Heart right ventricle (tissue), 16 donors: Measurements from ENCODE around the gene POLR3C. TPM values are rescaled to one million over a fixed set of nuclear protein-coding genes. Genes with fewer than 3 reads are reported as not detected.
A peak's percentile ranks its signal among the peaks of the same experiment; 100 is the strongest.

Experiments used
- ATAC-seq, 8 donors: fragments of 200-7000 bp; cut with Tn5 transposase; one replicate each; pipeline ENCODE4 v1.9.1; 2020; ENCODE audit warnings: mild to moderate bottlenecking in 8 of 8, moderate library complexity in 8 of 8, moderate number of reproducible peaks in 1 of 8
- DNase-seq, 2 donors: peaks; one replicate each; pipeline ENCODE4 v3.0.0-alpha.2; 2020
- H3K27ac ChIP-seq, 10 donors: fragments of 200-600 bp; sonication (generic) in 2 of 10; one replicate each; pipeline versions ENCODE4 v1.5.0 to v1.8.0; 2020 to 2022; ENCODE audit warnings: mild to moderate bottlenecking in 3 of 10
- H3K27me3 ChIP-seq, 7 donors: fragments of 200-600 bp; one replicate each; pipeline ENCODE4 v1.8.0; 2021 to 2022; ENCODE audit warnings: mild to moderate bottlenecking in 2 of 7
- H3K36me3 ChIP-seq, 9 donors: fragments of 200-600 bp; sonication (generic) in 1 of 9; one replicate each; pipeline versions ENCODE4 v1.5.0 to v1.8.0; 2020 to 2022; ENCODE audit warnings: mild to moderate bottlenecking in 2 of 9
- H3K4me1 ChIP-seq, 9 donors: fragments of 200-600 bp; sonication (generic) in 1 of 9; one replicate each; pipeline versions ENCODE4 v1.5.0 to v1.8.0; 2020 to 2022; ENCODE audit warnings: mild to moderate bottlenecking in 4 of 9
- H3K4me3 ChIP-seq, 10 donors: fragments of 200-600 bp; sonication (generic) in 2 of 10; one replicate each; pipeline versions ENCODE4 v1.5.0 to v1.8.0; 2020 to 2022; ENCODE audit warnings: mild to moderate bottlenecking in 7 of 10, moderate library complexity in 2 of 10
- H3K9me3 ChIP-seq, 11 donors: fragments of 200-600 bp in 10 of 11; sonication (generic) in 2 of 11; one replicate each; pipeline versions ENCODE4 v1.5.0 to v1.8.0; 2013 to 2022; ENCODE audit warnings: mild to moderate bottlenecking in 2 of 11, control low read depth in 1 of 11, moderate library complexity in 1 of 11
- WGBS, 2 donors: extraction: QIAGEN DNeasy Blood & Tissue Kit; methylation state at CpG; one replicate each; pipeline ENCODE4 v1.1.7; 2013; ENCODE audit warnings: inconsistent platforms in 1 of 2; 5-methylcytosine and 5-hydroxymethylcytosine counted together
- intact Hi-C, 10 donors: fragments of 100-400 bp; cut with DNase I; formaldehyde crosslinking; loops; one replicate each; pipeline versions ENCODE4 v1.11.1 to v1.14.2; 2022
- polyA plus RNA-seq, 2 donors: library from polyadenylated mRNA; stranded (reverse); fragments of 200-250 nt; gene quantifications; one replicate each; pipeline ENCODE4 v1.2.3, GENCODE V29; 2013
- total RNA-seq, 10 donors: library from RNA; stranded (reverse); fragmentation: NEBNext Ultra II Directional in 3 of 10; extraction: Animal tissue kit (Norgen Biotek cat#: 25700) in 3 of 10; gene quantifications; one replicate each; pipeline versions ENCODE4 v1.2.1 to v1.2.4, GENCODE V29; 2021 to 2023
- TF ChIP-seq, protein P1 (sequence below), 9 donors: fragments of 200-600 bp; sonication (generic) in 2 of 9; IDR thresholded peaks; one replicate each; pipeline versions ENCODE4 v1.5.0 to v1.8.0; 2021 to 2022; ENCODE audit warnings: antibody characterized with exemption in 9 of 9, mild to moderate bottlenecking in 5 of 9, moderate library complexity in 1 of 9
- donor health status: Arrhythmogenic right ventricular cardiomyopathy.
- donor health status: ischemic (EF 13 %, LVEDD 7.1; RV severe dilation, severe dysfunction).
- donor health status: healthy with polysubstance abuse.
- donor health status: DM: no; HTN: yes; CAD: no.
- donor health status: DM: no; HTN: no; CAD: no.
- donor health status: ischemic (EF 25% LVEDD 6.9; RV normal size, moderate dysfunction).
- donor health status: ischemic (EF 25% LVEDD 5.7; RV mildly dilated, moderate dysfunction).
- donor health status: healthy.
- donor health status: DM: yes; HTN: yes; CAD: no.
- donor health status: Ischemic cardiomyopathy.
- donor health status: ischemic (EF 35%, LVEDD 5.7; RV mildly dilated, moderate dysfunction).
- donor health status: nonischemic (EF 11% LVEDD 7.7; RV severe dilation, severe dysfunction).
- donor health status: DM: yes; HTN: yes; CAD: no.
- donor health status: PGD.
- donor health status: ischemic (EF 29% LVEDD 5.4; RV normal size, mild dysfunction).
- donor health status: nonischemic (EF 23%, LVEDD 6.1; RV moderate dilation, normal function).

The POLR3C gene
- total and polyA plus RNA-seq, 12 donors = 8.0 to 18.1 (median 14.9) TPM

DNA sequence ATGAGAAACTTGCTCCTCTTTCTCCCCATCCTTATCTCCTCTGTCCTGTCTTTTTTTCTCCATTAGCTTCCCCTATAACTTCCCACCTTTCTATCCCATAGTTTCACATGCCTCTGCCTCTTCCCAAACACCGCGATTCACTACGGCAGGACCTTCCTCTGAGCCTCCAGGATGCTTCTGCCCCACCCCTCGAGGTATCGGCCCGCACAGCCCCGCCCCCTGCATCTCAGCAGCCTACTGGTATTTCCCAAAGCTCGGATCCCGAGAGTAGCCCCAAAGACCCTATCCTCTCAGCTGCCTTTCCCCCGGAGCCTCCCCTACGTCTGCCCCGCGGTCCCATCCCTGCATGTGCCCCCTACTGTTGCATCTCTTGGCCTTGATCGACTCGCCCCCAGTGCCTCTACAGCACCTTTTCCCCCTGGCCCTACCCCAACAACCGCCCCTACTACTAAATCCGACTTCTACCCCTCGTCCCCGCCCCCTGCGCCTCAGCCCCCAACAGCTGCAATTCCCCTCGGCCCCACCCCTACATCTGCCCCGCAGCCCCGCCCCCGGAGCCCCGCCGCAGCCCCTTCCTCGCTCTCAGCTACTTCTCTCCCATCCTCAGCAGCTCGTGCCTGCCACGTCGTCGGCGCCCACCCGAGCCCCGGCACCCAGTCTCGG is 34.4 kb downstream of the POLR3C start:
- intact Hi-C loops = loop anchor here in 4 of 10 donors (2.0 to 5.0 kb wide), 6 partner anchors 34 to 114 kb away; partner anchors contain the start of genes ITGA10 (in 2 of the 4), PEX11B (in 1 of the 4), POLR3C (in 1 of the 4) and RNF115 (in 1 of the 4)
- TF ChIP-seq, protein P1, sequence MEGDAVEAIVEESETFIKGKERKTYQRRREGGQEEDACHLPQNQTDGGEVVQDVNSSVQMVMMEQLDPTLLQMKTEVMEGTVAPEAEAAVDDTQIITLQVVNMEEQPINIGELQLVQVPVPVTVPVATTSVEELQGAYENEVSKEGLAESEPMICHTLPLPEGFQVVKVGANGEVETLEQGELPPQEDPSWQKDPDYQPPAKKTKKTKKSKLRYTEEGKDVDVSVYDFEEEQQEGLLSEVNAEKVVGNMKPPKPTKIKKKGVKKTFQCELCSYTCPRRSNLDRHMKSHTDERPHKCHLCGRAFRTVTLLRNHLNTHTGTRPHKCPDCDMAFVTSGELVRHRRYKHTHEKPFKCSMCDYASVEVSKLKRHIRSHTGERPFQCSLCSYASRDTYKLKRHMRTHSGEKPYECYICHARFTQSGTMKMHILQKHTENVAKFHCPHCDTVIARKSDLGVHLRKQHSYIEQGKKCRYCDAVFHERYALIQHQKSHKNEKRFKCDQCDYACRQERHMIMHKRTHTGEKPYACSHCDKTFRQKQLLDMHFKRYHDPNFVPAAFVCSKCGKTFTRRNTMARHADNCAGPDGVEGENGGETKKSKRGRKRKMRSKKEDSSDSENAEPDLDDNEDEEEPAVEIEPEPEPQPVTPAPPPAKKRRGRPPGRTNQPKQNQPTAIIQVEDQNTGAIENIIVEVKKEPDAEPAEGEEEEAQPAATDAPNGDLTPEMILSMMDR (IDR thresholded peaks at IDR 0.05) = no peak
- DNase-seq (peak in 1 of 2 donors; percentile 52), ATAC-seq (peak; percentile 1 to 37 (median 24))
- H3K4me3 ChIP-seq = peak overlapping the region; percentile 61 to 89 (median 83)
- H3K27me3 ChIP-seq = no peaks in the 10 kb centered on the region
- peaks cover 0 to 36% (median 29%) of the 10 kb centered on the region in 9 donors for H3K36me3 ChIP-seq
- WGBS, 2 donors = 1 to 2% methylated on average over 35 of the region's 35 CpGs
- H3K27ac ChIP-seq = peak overlapping the region; percentile 82 to 91 (median 89)
- no peaks in the 10 kb centered on the region for H3K9me3 ChIP-seq
- peaks cover 8 to 22% (median 17%) of the 10 kb centered on the region in 9 donors for H3K4me1 ChIP-seq

DNA sequence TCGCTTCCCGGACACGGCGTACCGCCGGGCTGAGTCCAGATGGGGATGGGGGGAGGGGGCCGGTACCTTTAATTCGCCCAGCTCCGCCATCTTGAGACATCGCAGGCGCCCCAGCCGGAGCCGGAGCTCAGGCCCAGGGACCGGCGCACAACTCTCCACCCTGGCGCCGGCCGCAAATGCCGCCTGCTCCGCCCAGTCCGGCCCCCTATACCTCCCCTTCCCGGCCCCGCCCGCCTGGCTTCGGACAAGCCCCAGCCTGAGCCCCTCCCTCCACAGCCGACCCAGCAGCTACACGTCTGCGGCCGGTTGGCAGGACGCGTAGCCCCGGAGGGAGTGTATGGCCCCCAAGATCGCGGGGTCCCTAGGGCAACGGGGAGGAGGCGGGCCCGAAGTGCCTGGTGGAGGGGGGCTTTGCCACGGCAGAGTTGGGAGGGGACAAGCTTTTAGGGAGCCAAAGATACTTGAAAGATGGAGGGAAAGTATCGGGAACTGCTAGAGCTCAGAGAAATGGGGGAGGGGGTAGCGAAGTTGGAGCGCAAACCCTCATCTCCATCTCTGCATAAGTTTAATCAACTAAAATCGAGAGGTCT is 35.0 kb downstream of the POLR3C start, which contains the start of gene PIAS3:
PIAS3 (minus strand) TSS at position 181 of the 590 bp plus-strand sequence; CDS start at position 90, 91 bp downstream.
- DNase-seq (peak; percentile 97), ATAC-seq (peak; percentile 94 to 98 (median 96))
- peaks cover 8 to 22% (median 17%) of the 10 kb centered on the region in 9 donors for H3K4me1 ChIP-seq
- H3K27me3 ChIP-seq = no peaks in the 10 kb centered on the region
- no peaks in the 10 kb centered on the region for H3K9me3 ChIP-seq
- TF ChIP-seq, protein P1 (IDR thresholded peaks at IDR 0.05) = no peak
- H3K36me3 ChIP-seq = peaks cover 0 to 29% (median 23%) of the 10 kb centered on the region in 9 donors
- H3K27ac ChIP-seq = peak within 1 kb of the TSS; percentile 82 to 91 (median 89)
- H3K4me3 ChIP-seq = peak within 1 kb of the TSS; percentile 61 to 89 (median 83)
- WGBS, 2 donors = 0% methylated on average over 42 of the region's 42 CpGs
- intact Hi-C loops = loop anchor here in 4 of 10 donors (2.0 to 5.0 kb wide), 6 partner anchors 33 to 113 kb away; partner anchors contain the start of genes ITGA10 (in 2 of the 4), PEX11B (in 1 of the 4), POLR3C (in 1 of the 4) and RNF115 (in 1 of the 4)

DNA sequence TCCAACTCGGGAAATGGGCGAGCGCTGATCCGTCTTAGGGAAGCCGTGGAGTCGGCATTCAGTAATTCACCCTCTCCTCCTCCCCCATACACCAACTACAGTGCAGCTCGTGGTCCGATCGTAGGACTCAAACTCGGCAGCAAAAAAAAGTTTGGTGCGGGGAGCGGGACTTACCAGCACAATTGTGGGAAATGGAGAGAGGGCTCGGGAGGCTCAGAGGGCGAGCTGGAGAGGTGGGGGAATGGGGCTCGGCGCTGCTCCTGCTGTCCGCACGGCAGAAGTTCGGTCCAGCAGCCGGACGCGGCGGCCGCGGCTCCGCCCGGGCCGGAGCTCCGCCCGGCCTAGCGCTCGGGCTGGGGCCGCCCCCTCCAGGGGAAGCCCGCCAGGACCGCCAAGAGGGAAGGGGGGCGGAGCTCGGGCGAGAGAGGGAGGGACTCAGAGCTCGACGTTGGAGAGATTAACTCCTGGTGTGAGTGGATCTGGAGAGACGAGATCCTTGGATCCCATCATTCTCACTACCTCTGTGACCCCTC is 35.6 kb downstream of the POLR3C start:
- DNase-seq (peak; percentile 93 to 94), ATAC-seq (peak; percentile 86 to 93 (median 91))
- H3K9me3 ChIP-seq = no peaks in the 10 kb centered on the region
- H3K36me3 ChIP-seq = peaks cover 0 to 24% (median 17%) of the 10 kb centered on the region in 9 donors
- 0 to 1% methylated on average over 41 of the region's 41 CpGs for WGBS, 2 donors
- peak overlapping the region; percentile 61 to 89 (median 83) for H3K4me3 ChIP-seq
- peaks cover 8 to 22% (median 17%) of the 10 kb centered on the region in 9 donors for H3K4me1 ChIP-seq
- H3K27ac ChIP-seq = peak overlapping the region; percentile 82 to 91 (median 89)
- intact Hi-C loops = loop anchor here in 4 of 10 donors (2.0 to 5.0 kb wide), 6 partner anchors 33 to 113 kb away; partner anchors contain the start of genes ITGA10 (in 2 of the 4), PEX11B (in 1 of the 4), POLR3C (in 1 of the 4) and RNF115 (in 1 of the 4)
- no peaks in the 10 kb centered on the region for H3K27me3 ChIP-seq
- TF ChIP-seq, protein P1 (IDR thresholded peaks at IDR 0.05) = peak in 3 of 9 donors; percentile 26 to 32 (median 28)
